ENCODE data around the gene MED7. TPM values are rescaled to one million over a fixed set of nuclear protein-coding genes. Genes with fewer than 3 reads are reported as not detected.
A peak's percentile ranks its signal among the peaks of the same experiment; 100 is the strongest.

The MED7 gene
- total RNA-seq, 1 experiment from 2014 or later: 16.3 TPM

DNA sequence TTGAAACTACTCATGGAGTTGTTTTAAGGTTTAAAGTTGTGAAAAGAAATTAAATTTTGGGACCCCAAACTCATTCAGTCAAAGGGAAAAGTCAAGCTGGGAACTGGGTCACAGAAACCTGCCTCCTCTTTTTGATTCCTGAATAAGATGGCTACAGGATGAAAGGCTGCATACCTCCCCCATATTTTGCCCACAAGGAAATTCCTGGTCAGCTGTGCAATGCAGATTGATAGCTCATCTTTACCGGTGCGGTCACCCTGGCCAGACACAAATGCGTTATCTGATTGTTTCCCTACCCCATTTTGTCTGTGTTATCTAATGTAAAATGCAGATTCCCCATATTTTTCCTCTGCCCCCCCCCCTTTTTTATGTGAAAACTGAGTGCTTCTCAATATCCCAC, 35.2 kb downstream of the MED7 start:
- peak; percentile 71 for DNase-seq (ENCODE audit: low read depth)

DNA sequence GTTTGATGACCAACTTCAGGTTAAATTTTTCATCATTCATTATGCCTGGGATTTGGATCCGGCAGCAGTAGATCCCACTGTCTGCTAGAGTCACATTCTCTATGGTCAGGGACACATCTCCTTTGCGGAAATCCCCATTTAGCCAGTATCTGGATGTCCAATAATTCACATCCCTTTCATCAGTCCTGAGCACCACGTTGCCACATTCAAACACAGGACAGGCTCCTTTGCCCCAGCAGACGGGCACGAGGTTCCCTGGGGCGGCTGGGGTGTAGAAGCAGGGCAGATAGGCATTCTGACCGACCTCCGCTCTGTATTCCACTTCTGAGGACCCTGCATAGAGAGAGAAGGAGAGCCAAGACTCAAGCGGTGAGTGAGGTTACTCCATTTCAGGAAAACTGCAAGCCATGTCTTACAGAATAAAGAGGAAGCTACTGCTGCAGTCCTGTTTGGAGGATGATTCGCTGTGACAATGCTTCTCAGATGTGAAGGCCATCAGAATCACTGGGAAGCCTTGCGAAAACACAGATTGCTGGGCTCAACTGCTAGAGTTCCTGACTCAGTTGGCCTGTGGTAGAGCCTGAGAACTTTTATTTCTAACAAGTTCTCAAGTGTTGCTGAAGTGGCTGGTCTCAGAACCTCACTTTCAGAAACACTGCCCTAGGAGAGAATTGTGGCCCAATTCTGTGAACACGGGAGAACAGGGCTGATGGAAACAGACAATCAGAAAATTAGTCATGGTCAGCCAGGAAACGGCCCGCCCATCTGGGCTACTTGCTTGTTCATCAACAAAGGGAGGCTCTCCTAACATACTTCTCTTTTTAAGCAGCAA, 35.8 kb downstream of the MED7 start:
- peak; percentile 56 for DNase-seq (ENCODE audit: low read depth)

DNA sequence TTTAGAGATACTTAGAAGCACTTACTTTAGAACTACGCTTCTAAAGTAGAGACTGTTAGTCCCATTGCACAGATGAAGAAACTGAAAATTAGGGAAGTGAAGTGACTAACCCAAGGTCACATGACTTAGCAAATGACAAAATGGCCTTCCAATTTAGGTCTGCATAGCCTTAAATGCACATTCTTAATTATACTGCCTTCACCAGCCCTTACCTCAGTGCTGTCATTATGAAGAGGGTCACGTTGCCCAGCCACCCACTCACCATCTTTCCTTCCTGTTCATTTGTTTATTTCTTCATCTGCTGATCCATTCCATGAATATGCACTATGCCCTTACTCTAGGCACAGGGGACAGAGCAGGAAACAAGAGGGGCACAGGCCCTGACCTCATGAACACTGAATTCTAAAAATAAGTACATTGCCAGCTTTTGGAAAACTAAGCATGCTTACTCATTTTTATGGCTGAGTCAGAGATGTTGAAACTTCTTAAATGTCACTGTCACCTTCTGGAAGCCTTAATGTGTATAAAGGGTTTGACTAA, 42.5 kb downstream of the MED7 start:
- DNase-seq (ENCODE audit: low read depth): peak; percentile 80

DNA sequence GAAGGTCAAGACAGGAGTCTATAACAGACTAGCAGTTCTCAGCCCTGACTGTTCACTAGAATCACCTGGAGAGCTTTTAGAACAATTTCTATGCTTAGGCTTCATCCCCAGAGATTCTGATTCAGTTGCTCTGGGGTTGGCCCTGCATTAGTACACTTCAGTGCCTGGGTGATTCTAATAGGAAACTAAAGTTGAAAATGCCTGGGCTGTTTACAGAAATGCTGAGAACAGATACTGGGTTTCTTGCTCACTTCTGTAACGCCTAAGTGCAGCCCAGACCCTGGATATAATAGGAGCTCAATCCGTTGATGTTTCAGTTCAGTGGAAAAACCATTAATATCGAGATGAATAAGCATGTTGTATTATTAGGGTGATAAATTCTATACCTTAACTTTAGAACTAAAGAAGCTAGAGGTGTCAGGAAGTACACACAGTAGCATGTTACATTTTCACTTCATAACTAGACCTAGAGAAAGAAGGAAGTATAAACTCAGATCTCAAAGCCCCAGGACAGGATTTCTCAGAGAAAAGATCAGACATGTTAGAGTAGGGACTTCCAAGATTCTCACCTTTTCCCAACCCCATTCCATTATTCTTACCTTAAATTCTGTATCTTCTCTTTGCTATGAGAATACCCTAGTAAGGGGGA, 54.2 kb downstream of the MED7 start:
- DNase-seq (ENCODE audit: low read depth): no peak

Other genes starting within 250 kb of the MED7 start
- not detected in 2 replicates for gene TIMD4, start 179.6 kb downstream of the MED7 start, total RNA-seq (2014; rRNA removed; shearing (Covaris generic))
- not detected in 2 replicates for gene HAVCR1, start 83.7 kb downstream of the MED7 start, total RNA-seq (2014; rRNA removed; shearing (Covaris generic))
- gene HAVCR2, start 33.8 kb downstream of the MED7 start, total RNA-seq (2014; rRNA removed; shearing (Covaris generic)): 0.84 and 3.9 TPM in 2 replicates
- not detected in 2 replicates for gene GARIN3, start 23.4 kb upstream of the MED7 start, total RNA-seq (2014; rRNA removed; shearing (Covaris generic))
- 0.10 TPM in 1 of 2 replicates, not detected in the other for gene ITK, start 38.0 kb upstream of the MED7 start, total RNA-seq (2014; rRNA removed; shearing (Covaris generic))
- 0.39 and 0.57 TPM in 2 replicates for gene CYFIP2, start 123.3 kb upstream of the MED7 start, total RNA-seq (2014; rRNA removed; shearing (Covaris generic))

Measured in M059J (cell line).